ENCODE data around the gene ASPSCR1. TPM values are rescaled to one million over a fixed set of nuclear protein-coding genes. Genes with fewer than 3 reads are reported as not detected.

ASPSCR1 gene
- total and polyA plus RNA-seq, 10 donors, result 20.2 to 58.8 (median 33.5) TPM

- H3K4me3 ChIP-seq, result no peak overlapping the region
- no peak overlapping the region for H3K27ac ChIP-seq
- intact Hi-C loops (cut with DNase I; ENCODE audit: low total_unique reads), result no loop called here
- H3K9me3 ChIP-seq, result no peaks in the 10 kb centered on the region
- H3K4me1 ChIP-seq, result peaks cover 0 to 21% (median 7%) of the 10 kb centered on the region in 6 donors
- TF ChIP-seq CTCF (IDR thresholded peaks at IDR 0.05 in 8 of 11, conservative IDR thresholded peaks at IDR 0.05 in 3 of 11) (no peak), POLR2A (IDR thresholded peaks at IDR 0.05) (no peak), POLR2AphosphoS5 (IDR thresholded peaks at IDR 0.05) (no peak)
- H3K36me3 ChIP-seq, result peaks cover 0 to 45% (median 2%) of the 10 kb centered on the region in 6 donors
- DNase-seq, result no peak
- H3K27me3 ChIP-seq (replicated peaks in 1 of 7), result no peaks in the 10 kb centered on the region
- 68 to 93% (median 87%) methylated on average over 12 to 30 of the region's 30 CpGs for WGBS, 5 donors
These were observed 30.2 kb downstream of the ASPSCR1 start for GRCh38 chr17:82007495-82008257.

GRCh38 chr17:82008258-82008940 lies 31.0 kb downstream of the ASPSCR1 start:
- no peak for DNase-seq
- intact Hi-C loops (cut with DNase I; ENCODE audit: low total_unique reads), result no loop called here
- H3K4me3 ChIP-seq, result no peak overlapping the region
- no peak overlapping the region for H3K27ac ChIP-seq
- peaks cover 0 to 52% (median 2%) of the 10 kb centered on the region in 6 donors for H3K36me3 ChIP-seq
- no peaks in the 10 kb centered on the region for H3K27me3 ChIP-seq (replicated peaks in 1 of 7)
- no peak for TF ChIP-seq CTCF (IDR thresholded peaks at IDR 0.05 in 8 of 11, conservative IDR thresholded peaks at IDR 0.05 in 3 of 11)
- no peak for TF ChIP-seq POLR2A (IDR thresholded peaks at IDR 0.05)
- no peak for TF ChIP-seq POLR2AphosphoS5 (IDR thresholded peaks at IDR 0.05)
- no peaks in the 10 kb centered on the region for H3K9me3 ChIP-seq
- WGBS, 5 donors, result 90 to 95% (median 93%) methylated on average over 15 to 26 of the region's 26 CpGs
- H3K4me1 ChIP-seq, result peaks cover 0 to 26% (median 14%) of the 10 kb centered on the region in 6 donors

- peaks cover 0 to 27% (median 15%) of the 10 kb centered on the region in 6 donors for H3K4me1 ChIP-seq
- no peak overlapping the region for H3K4me3 ChIP-seq
- intact Hi-C loops (cut with DNase I; ENCODE audit: low total_unique reads), result no loop called here
- no peak overlapping the region for H3K27ac ChIP-seq
- WGBS, 5 donors, result 73 to 95% (median 90%) methylated on average over 2 to 28 of the region's 28 CpGs
- peaks cover 0 to 53% (median 2%) of the 10 kb centered on the region in 6 donors for H3K36me3 ChIP-seq
- TF ChIP-seq POLR2A (IDR thresholded peaks at IDR 0.05) (no peak), POLR2AphosphoS5 (IDR thresholded peaks at IDR 0.05) (no peak), CTCF (IDR thresholded peaks at IDR 0.05 in 8 of 11, conservative IDR thresholded peaks at IDR 0.05 in 3 of 11) (no peak)
- H3K9me3 ChIP-seq, result no peaks in the 10 kb centered on the region
- no peaks in the 10 kb centered on the region for H3K27me3 ChIP-seq (replicated peaks in 1 of 7)
- no peak for DNase-seq
These were observed 31.5 kb downstream of the ASPSCR1 start for GRCh38 chr17:82008941-82009405.

- Histone ChIP-seq H3K4me1 (peaks cover 0 to 31% (median 16%) of the 10 kb centered on the region in 6 donors), H3K9me3 (no peaks in the 10 kb centered on the region), H3K4me3 (no peak overlapping the region), H3K27me3 (replicated peaks in 1 of 7) (no peaks in the 10 kb centered on the region), H3K36me3 (peaks cover 0 to 56% (median 2%) of the 10 kb centered on the region in 6 donors), H3K27ac (no peak overlapping the region)
- no peak for DNase-seq
- intact Hi-C loops (cut with DNase I; ENCODE audit: low total_unique reads), result no loop called here
- TF ChIP-seq POLR2A (IDR thresholded peaks at IDR 0.05) (no peak), POLR2AphosphoS5 (IDR thresholded peaks at IDR 0.05) (no peak), CTCF (IDR thresholded peaks at IDR 0.05 in 8 of 11, conservative IDR thresholded peaks at IDR 0.05 in 3 of 11) (no peak)
- WGBS, 5 donors, result 66 to 74% (median 70%) methylated on average over 13 to 15 of the region's 15 CpGs
These were observed 32.0 kb downstream of the ASPSCR1 start for GRCh38 chr17:82009413-82009812.

Data from spleen (tissue), 11 donors.